ENCODE results near the gene GRK3. TPM values are rescaled to one million over a fixed set of nuclear protein-coding genes. Genes with fewer than 3 reads are reported as not detected.

GRK3 gene
- total and polyA plus RNA-seq, 7 experiments from 2014 or later: 0.69 to 44.8 (median 6.5) TPM

DNA sequence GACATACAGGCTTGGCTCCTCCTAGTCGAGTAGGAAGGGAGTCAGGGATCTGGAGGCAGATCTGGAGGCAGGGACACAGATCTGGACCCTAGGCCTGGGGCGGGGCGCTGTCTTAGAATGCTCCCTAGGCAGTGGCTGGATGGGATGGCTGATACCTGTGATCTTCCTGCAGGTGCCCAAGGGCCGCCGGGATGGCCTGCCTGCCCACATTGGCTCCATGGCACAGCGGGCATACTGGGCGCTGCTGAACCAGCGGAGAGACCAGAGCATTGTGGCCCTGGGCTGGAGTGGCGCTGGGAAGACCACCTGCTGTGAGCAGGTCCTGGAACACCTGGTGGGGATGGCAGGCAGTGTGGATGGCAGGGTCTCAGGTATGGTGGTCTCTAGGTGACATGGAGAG lies 212.9 kb downstream of the GRK3 start:
- DNase-seq (no peak), ATAC-seq (no peak)
- Mint-ChIP-seq H3K36me3 (peaks cover 0 to 4% (median 0%) of the 10 kb centered on the region in 5 donors), H3K27me3 (peaks cover 0 to 9% (median 4%) of the 10 kb centered on the region in 5 donors), H3K27ac (no peak overlapping the region), H3K9me3 (no peaks in the 10 kb centered on the region), H3K4me1 (peaks cover 0 to 19% (median 5%) of the 10 kb centered on the region in 7 donors), H3K4me3 (no peak overlapping the region)
- Histone ChIP-seq H3K4me1 (ENCODE audit: control insufficient read depth in 2 of 2, insufficient read depth in 2 of 2, low read length in 2 of 2) (no peaks in the 10 kb centered on the region), H3K4me3 (ENCODE audit: low read length) (no peak overlapping the region), H3K36me3 (ENCODE audit: control insufficient read depth in 2 of 3, insufficient read depth in 3 of 3, low read length in 3 of 3) (no peaks in the 10 kb centered on the region), H3K27me3 (ENCODE audit: control insufficient read depth in 2 of 2, insufficient read depth in 2 of 2, low read length in 2 of 2) (no peaks in the 10 kb centered on the region), H3K9me3 (ENCODE audit: control insufficient read depth in 2 of 3, low read length in 3 of 3) (no peaks in the 10 kb centered on the region), H3K27ac (ENCODE audit: low read depth, low read length) (no peak overlapping the region)
- CTCF ChIA-PET: no interaction called here
- intact Hi-C loops (cut with micrococcal nuclease): no loop called here
- POLR2A ChIA-PET: no interaction called here

DNA sequence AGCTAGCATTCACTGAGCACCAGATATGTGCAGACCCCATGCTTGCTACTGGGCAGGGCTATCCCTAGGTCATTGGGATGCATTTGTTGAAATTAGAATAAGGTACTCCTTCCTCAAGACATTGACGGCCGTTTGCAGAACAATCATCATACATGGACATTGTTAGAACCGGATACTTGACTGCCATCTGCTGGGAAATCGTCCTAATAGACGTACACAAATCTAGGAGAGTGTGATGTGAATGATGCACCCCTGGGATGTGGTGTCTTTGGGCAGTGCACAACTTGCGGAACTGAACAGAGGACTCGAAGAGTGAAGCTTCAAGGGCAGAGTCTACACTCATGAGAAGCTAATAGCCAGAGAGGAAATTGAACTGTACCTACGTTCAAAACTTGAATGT lies 213.4 kb downstream of the GRK3 start:
- DNase-seq (no peak), ATAC-seq (no peak)
- H3K4me3 ChIP-seq (ENCODE audit: low read length): no peak overlapping the region
- H3K9me3 ChIP-seq (ENCODE audit: control insufficient read depth in 2 of 3, low read length in 3 of 3): no peaks in the 10 kb centered on the region
- H3K9me3 Mint-ChIP-seq: no peaks in the 10 kb centered on the region
- H3K27ac ChIP-seq (ENCODE audit: low read depth, low read length): no peak overlapping the region
- H3K4me1 ChIP-seq (ENCODE audit: control insufficient read depth in 2 of 2, insufficient read depth in 2 of 2, low read length in 2 of 2): no peaks in the 10 kb centered on the region
- ChIA-PET POLR2A (no interaction called here), CTCF (no interaction called here)
- H3K36me3 Mint-ChIP-seq: peaks cover 0 to 4% (median 0%) of the 10 kb centered on the region in 5 donors
- H3K36me3 ChIP-seq (ENCODE audit: control insufficient read depth in 2 of 3, insufficient read depth in 3 of 3, low read length in 3 of 3): no peaks in the 10 kb centered on the region
- no peak overlapping the region for H3K27ac Mint-ChIP-seq
- H3K27me3 ChIP-seq (ENCODE audit: control insufficient read depth in 2 of 2, insufficient read depth in 2 of 2, low read length in 2 of 2): no peaks in the 10 kb centered on the region
- intact Hi-C loops (cut with micrococcal nuclease): loop anchor here in 1 of 2 donors (1.0 kb wide), 1 partner anchor 316 kb away; no protein-coding TSS in a partner anchor
- H3K4me1 Mint-ChIP-seq: peaks cover 0 to 15% (median 3%) of the 10 kb centered on the region in 7 donors
- peaks cover 0 to 9% (median 4%) of the 10 kb centered on the region in 5 donors for H3K27me3 Mint-ChIP-seq
- H3K4me3 Mint-ChIP-seq: no peak overlapping the region

Other genes starting within 250 kb of the GRK3 start
- under 1 TPM; 0.22 to 0.97 (median 0.42) TPM for gene MYO18B, start 177.5 kb downstream of the GRK3 start, total RNA-seq
- not detected for gene MYO18B, start 177.5 kb downstream of the GRK3 start, polyA plus RNA-seq